Measurements from ENCODE around the gene ZNF576. TPM values are rescaled to one million over a fixed set of nuclear protein-coding genes. Genes with fewer than 3 reads are reported as not detected.

Gene ZNF576
- polyA plus RNA-seq, 1 donor from 2014 or later = 11.9 TPM

- H3K36me3 ChIP-seq (ENCODE audit: insufficient read depth, low read length) = no peaks in the 10 kb centered on the region
- H3K9ac ChIP-seq (ENCODE audit: low read length) = no peak overlapping the region
- H3K4me3 ChIP-seq (ENCODE audit: low read length) = no peak overlapping the region
- H3K4me2 ChIP-seq (ENCODE audit: low read length) = no peak overlapping the region
- no peak for TF ChIP-seq EP300 (conservative IDR thresholded peaks at IDR 0.05; ENCODE audit: poor library complexity, severe bottlenecking)
- no peak for TF ChIP-seq REST (IDR thresholded peaks at IDR 0.05; ENCODE audit: borderline replicate concordance)
- H3K79me2 ChIP-seq (replicated peaks; ENCODE audit: insufficient read depth, low read length) = peaks cover 22% of the 10 kb centered on the region
- no peaks in the 10 kb centered on the region for H3K9me3 ChIP-seq (ENCODE audit: low read length)
- no peak overlapping the region for H2AFZ ChIP-seq (ENCODE audit: low read depth, low read length)
- no peaks in the 10 kb centered on the region for H3K9me2 ChIP-seq (ENCODE audit: insufficient read depth, low read length)
- no peaks in the 10 kb centered on the region for H3K27me3 ChIP-seq (ENCODE audit: insufficient read depth, low read depth, low read length)
- H3K27ac ChIP-seq (ENCODE audit: low read length) = no peak overlapping the region
- H4K20me1 ChIP-seq (ENCODE audit: insufficient read depth) = no peaks in the 10 kb centered on the region
- no peaks in the 10 kb centered on the region for H3F3A ChIP-seq (ENCODE audit: insufficient read depth, low read length, poor library complexity, severe bottlenecking)
These were observed 29.7 kb downstream of the ZNF576 start for GRCh38 chr19:43625918-43626579.

DNA sequence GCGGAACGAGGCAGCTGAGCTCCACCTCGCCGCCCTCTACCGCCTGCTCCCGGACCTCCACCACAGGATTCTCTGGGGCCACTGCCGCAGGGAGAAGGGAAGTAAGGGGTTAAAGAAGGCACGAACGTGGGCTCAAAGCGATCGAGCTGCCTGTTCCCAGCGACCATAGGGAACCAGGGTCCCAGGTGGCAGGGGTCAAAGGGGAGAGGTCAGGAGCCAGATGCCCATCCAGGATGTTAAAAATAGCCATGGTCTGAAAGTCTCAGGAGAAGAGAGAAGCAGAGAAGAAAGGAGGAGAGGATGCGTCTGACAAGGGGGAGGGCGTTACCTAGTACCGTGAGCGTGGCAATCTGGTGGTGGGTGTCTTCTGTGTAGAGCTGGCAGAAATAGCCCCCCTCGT, 30.4 kb downstream of the ZNF576 start:
- H3K9ac ChIP-seq (ENCODE audit: low read length) = no peak overlapping the region
- no peak overlapping the region for H3K4me2 ChIP-seq (ENCODE audit: low read length)
- H3K79me2 ChIP-seq (replicated peaks; ENCODE audit: insufficient read depth, low read length) = peaks cover 26% of the 10 kb centered on the region
- H3K27ac ChIP-seq (ENCODE audit: low read length) = no peak overlapping the region
- H2AFZ ChIP-seq (ENCODE audit: low read depth, low read length) = no peak overlapping the region
- no peaks in the 10 kb centered on the region for H3K36me3 ChIP-seq (ENCODE audit: insufficient read depth, low read length)
- TF ChIP-seq EP300 (conservative IDR thresholded peaks at IDR 0.05; ENCODE audit: poor library complexity, severe bottlenecking) (no peak), EZH2 (IDR thresholded peaks at IDR 0.05; ENCODE audit: borderline replicate concordance, insufficient read depth, low read length, poor library complexity, severe bottlenecking) (no peak), POLR2AphosphoS5 (IDR thresholded peaks at IDR 0.05) (no peak), RAD21 (conservative IDR thresholded peaks at IDR 0.05) (no peak), TAF1 (IDR thresholded peaks at IDR 0.05; ENCODE audit: low read depth) (no peak), REST (IDR thresholded peaks at IDR 0.05; ENCODE audit: borderline replicate concordance) (no peak), MXI1 (conservative IDR thresholded peaks at IDR 0.05; ENCODE audit: poor library complexity, severe bottlenecking) (no peak), SMC3 (conservative IDR thresholded peaks at IDR 0.05; ENCODE audit: poor library complexity) (no peak)
- TF ChIP-seq, protein P1, sequence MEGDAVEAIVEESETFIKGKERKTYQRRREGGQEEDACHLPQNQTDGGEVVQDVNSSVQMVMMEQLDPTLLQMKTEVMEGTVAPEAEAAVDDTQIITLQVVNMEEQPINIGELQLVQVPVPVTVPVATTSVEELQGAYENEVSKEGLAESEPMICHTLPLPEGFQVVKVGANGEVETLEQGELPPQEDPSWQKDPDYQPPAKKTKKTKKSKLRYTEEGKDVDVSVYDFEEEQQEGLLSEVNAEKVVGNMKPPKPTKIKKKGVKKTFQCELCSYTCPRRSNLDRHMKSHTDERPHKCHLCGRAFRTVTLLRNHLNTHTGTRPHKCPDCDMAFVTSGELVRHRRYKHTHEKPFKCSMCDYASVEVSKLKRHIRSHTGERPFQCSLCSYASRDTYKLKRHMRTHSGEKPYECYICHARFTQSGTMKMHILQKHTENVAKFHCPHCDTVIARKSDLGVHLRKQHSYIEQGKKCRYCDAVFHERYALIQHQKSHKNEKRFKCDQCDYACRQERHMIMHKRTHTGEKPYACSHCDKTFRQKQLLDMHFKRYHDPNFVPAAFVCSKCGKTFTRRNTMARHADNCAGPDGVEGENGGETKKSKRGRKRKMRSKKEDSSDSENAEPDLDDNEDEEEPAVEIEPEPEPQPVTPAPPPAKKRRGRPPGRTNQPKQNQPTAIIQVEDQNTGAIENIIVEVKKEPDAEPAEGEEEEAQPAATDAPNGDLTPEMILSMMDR (IDR thresholded peaks at IDR 0.05; ENCODE audit: poor library complexity, severe bottlenecking) = no peak
- H4K20me1 ChIP-seq (ENCODE audit: insufficient read depth) = no peaks in the 10 kb centered on the region
- no peaks in the 10 kb centered on the region for H3F3A ChIP-seq (ENCODE audit: insufficient read depth, low read length, poor library complexity, severe bottlenecking)
- no peaks in the 10 kb centered on the region for H3K9me3 ChIP-seq (ENCODE audit: low read length)
- no peaks in the 10 kb centered on the region for H3K27me3 ChIP-seq (ENCODE audit: insufficient read depth, low read depth, low read length)
- no peak overlapping the region for H3K4me3 ChIP-seq (ENCODE audit: low read length)
- H3K9me2 ChIP-seq (ENCODE audit: insufficient read depth, low read length) = no peaks in the 10 kb centered on the region
